Measurements from ENCODE around the gene SPATA19. TPM values are rescaled to one million over a fixed set of nuclear protein-coding genes. Genes with fewer than 3 reads are reported as not detected.

Gene SPATA19
- total RNA-seq, 4 donors from 2014 or later, result not detected

- intact Hi-C loops (cut with DNase I; ENCODE audit: low total_unique reads), result no loop called here
- in situ Hi-C loops (cut with MboI; ENCODE audit: low sequenced_read_pairs in 4 of 4), result no loop called here
Observed at GRCh38 chr11:133814588-133815100, 30.7 kb downstream of the SPATA19 start.

GRCh38 chr11:133811850-133812685 is 33.2 kb downstream of the SPATA19 start:
- H3K27me3 ChIP-seq, result no peaks in the 10 kb centered on the region
- in situ Hi-C loops (cut with MboI; ENCODE audit: low sequenced_read_pairs in 4 of 4), result no loop called here
- no peaks in the 10 kb centered on the region for H3K36me3 ChIP-seq

More at GRCh38 chr11:133814588-133815100, 30.7 kb downstream of the SPATA19 start:
- Histone ChIP-seq H3K4me3 (no peak overlapping the region), H3K36me3 (no peaks in the 10 kb centered on the region), H3K9me3 (no peaks in the 10 kb centered on the region), H3K27me3 (no peaks in the 10 kb centered on the region), H3K27ac (no peak overlapping the region), H3K4me1 (no peaks in the 10 kb centered on the region)
- TF ChIP-seq POLR2A (IDR thresholded peaks at IDR 0.05), result no peak
- no peak for TF ChIP-seq CTCF (IDR thresholded peaks at IDR 0.05 in 4 of 5, conservative IDR thresholded peaks at IDR 0.05 in 1 of 5)
- DNase-seq, result no peak
- ATAC-seq, result no peak

GRCh38 chr11:133810766-133811165 is 34.5 kb downstream of the SPATA19 start:
- in situ Hi-C loops (cut with MboI; ENCODE audit: low sequenced_read_pairs in 4 of 4) (no loop called here), intact Hi-C loops (cut with DNase I; ENCODE audit: low total_unique reads) (no loop called here)
- Histone ChIP-seq H3K9me3 (no peaks in the 10 kb centered on the region), H3K27me3 (no peaks in the 10 kb centered on the region), H3K4me1 (peaks cover 0 to 4% of the 10 kb centered on the region in 2 donors), H3K36me3 (no peaks in the 10 kb centered on the region), H3K27ac (no peak overlapping the region), H3K4me3 (no peak overlapping the region)
- TF ChIP-seq CTCF (IDR thresholded peaks at IDR 0.05 in 4 of 5, conservative IDR thresholded peaks at IDR 0.05 in 1 of 5) (no peak), POLR2A (IDR thresholded peaks at IDR 0.05) (no peak)
- DNase-seq, result no peak
- no peak for ATAC-seq

More at GRCh38 chr11:133811850-133812685, 33.2 kb downstream of the SPATA19 start:
- H3K4me1 ChIP-seq, result peaks cover 0 to 4% of the 10 kb centered on the region in 2 donors
- no peak for ATAC-seq
- intact Hi-C loops (cut with DNase I; ENCODE audit: low total_unique reads), result no loop called here
- TF ChIP-seq CTCF (IDR thresholded peaks at IDR 0.05 in 4 of 5, conservative IDR thresholded peaks at IDR 0.05 in 1 of 5), result no peak
- no peak for TF ChIP-seq POLR2A (IDR thresholded peaks at IDR 0.05)
- no peak overlapping the region for H3K4me3 ChIP-seq
- no peak for DNase-seq
- H3K27ac ChIP-seq, result no peak overlapping the region
- H3K9me3 ChIP-seq, result no peaks in the 10 kb centered on the region

GRCh38 chr11:133809569-133810491 is 35.5 kb downstream of the SPATA19 start:
- in situ Hi-C loops (cut with MboI; ENCODE audit: low sequenced_read_pairs in 4 of 4) (no loop called here), intact Hi-C loops (cut with DNase I; ENCODE audit: low total_unique reads) (no loop called here)
- Histone ChIP-seq H3K27me3 (no peaks in the 10 kb centered on the region), H3K9me3 (no peaks in the 10 kb centered on the region), H3K27ac (no peak overlapping the region), H3K4me1 (peaks cover 0 to 4% of the 10 kb centered on the region in 2 donors), H3K4me3 (peak overlapping the region; percentile 9 to 20 (median 15)), H3K36me3 (no peaks in the 10 kb centered on the region)
- DNase-seq, result no peak
- ATAC-seq, result peak; percentile 50 to 64
- TF ChIP-seq CTCF (IDR thresholded peaks at IDR 0.05 in 4 of 5, conservative IDR thresholded peaks at IDR 0.05 in 1 of 5), result no peak
- no peak for TF ChIP-seq POLR2A (IDR thresholded peaks at IDR 0.05)
